HepG2 (cell line): ENCODE measurements around the gene EEPD1. TPM values are rescaled to one million over a fixed set of nuclear protein-coding genes. Genes with fewer than 3 reads are reported as not detected.
A peak's percentile ranks its signal among the peaks of the same experiment; 100 is the strongest.

Experiments used
- ATAC-seq: fragments of 200-7000 bp; cut with Tn5 transposase; 3 replicates; pipeline ENCODE4 v1.9.1; 2020; ENCODE audit warnings: mild to moderate bottlenecking, moderate library complexity
- BruUV-seq: library from RNA; stranded (reverse); fragments of 400-500 nt; replicated peaks from 2 replicates; lab custom pipeline; 2021; lab: Mats Ljungman, UMichigan
- CTCF ChIA-PET: fragments of 300-600 bp; formaldehyde crosslinking; extraction: SDS; loops from one replicate; lab custom pipeline; 2021; ENCODE audit warnings: low total read pairs, inconsistent platforms, low intra/inter-chr PET ratio; lab: Yijun Ruan, JAX
- POLR2A ChIA-PET: fragments of 350-600 bp; sonication (Branson Sonifier 250); formaldehyde crosslinking; loops from one replicate; lab custom pipeline; 2020; ENCODE audit warnings: antibody characterized with exemption, inconsistent platforms; lab: Yijun Ruan, JAX
- DNase-seq: peaks from one replicate; pipeline ENCODE4 v3.0.0-alpha.2; 2015; ENCODE audit warnings: low spot score
- FAIRE-seq: peaks from 3 replicates; lab custom pipeline; 2011; peaks lifted over from hg19 to GRCh38; lab: Jason Lieb, UNC
- H2AFZ ChIP-seq: one replicate; pipeline ENCODE4 v1.6.1; 2011; ENCODE audit warnings: low read length, inconsistent platforms
- H3K27ac ChIP-seq: fragments of 300-600 bp; 3 replicates; pipeline ENCODE4 v1.8.0; 2011; ENCODE audit warnings: mixed run types, mild to moderate bottlenecking, mixed read lengths, low read length, inconsistent platforms; ENCODE audit not compliant: insufficient read depth; ENCODE audit errors: extremely low read length
- H3K27me3 ChIP-seq, 2 experiments: fragments of 200-600 bp in 1 of 2; 2 replicates in 1 of 2; 3 replicates in 1 of 2; pipeline versions ENCODE4 v1.6.0 to v1.8.0; 2011; ENCODE audit warnings: low read length in 2 of 2, mild to moderate bottlenecking in 2 of 2, moderate library complexity in 2 of 2, inconsistent platforms in 1 of 2; ENCODE audit not compliant: insufficient read depth in 2 of 2, control insufficient read depth in 1 of 2
- H3K36me3 ChIP-seq, 2 experiments: fragments of 200-600 bp in 1 of 2; replicated peaks in 1 of 2; 2 replicates in 1 of 2; 3 replicates in 1 of 2; pipeline versions ENCODE4 v1.5.1 to v1.8.0; 2011; ENCODE audit warnings: low read length in 2 of 2, inconsistent platforms in 1 of 2; ENCODE audit not compliant: insufficient read depth in 2 of 2, control insufficient read depth in 1 of 2
- H3K4me1 ChIP-seq: 2 replicates; pipeline ENCODE4 v1.5.1; 2012; ENCODE audit warnings: low read length, inconsistent platforms; ENCODE audit not compliant: insufficient read depth
- H3K4me2 ChIP-seq: 2 replicates; pipeline ENCODE4 v1.6.0; 2011; ENCODE audit warnings: low read depth, low read length, inconsistent platforms
- H3K4me3 ChIP-seq, 3 experiments: fragments of 200-600 bp in 1 of 3; sonication (generic), shearing (Covaris generic) in 1 of 3; replicated peaks in 1 of 3; 2 replicates each; pipeline ENCODE4 v1.5.1; 2011 to 2016; ENCODE audit warnings: low read length in 3 of 3, inconsistent platforms in 2 of 3, low read depth in 2 of 3, mild to moderate bottlenecking in 2 of 3, control low read depth in 1 of 3, mixed read lengths in 1 of 3; ENCODE audit not compliant: insufficient read depth in 1 of 3
- H3K79me2 ChIP-seq: one replicate; pipeline ENCODE4 v1.6.1; 2011; ENCODE audit warnings: low read length, inconsistent platforms; ENCODE audit not compliant: insufficient read depth
- H3K9ac ChIP-seq: 2 replicates; pipeline ENCODE4 v1.6.0; 2011; ENCODE audit warnings: mild to moderate bottlenecking, low read depth, low read length, inconsistent platforms; ENCODE audit not compliant: insufficient read depth
- H3K9me3 ChIP-seq: 2 replicates; pipeline ENCODE4 v1.5.1; 2012; ENCODE audit warnings: mild to moderate bottlenecking, low read length
- H4K20me1 ChIP-seq: 2 replicates; pipeline ENCODE4 v1.6.0; 2011; ENCODE audit warnings: inconsistent platforms, mild to moderate bottlenecking, low read length, moderate library complexity; ENCODE audit not compliant: insufficient read depth
- IKZF5 ChIP-seq: IDR thresholded peaks from 2 replicates; pipeline ENCODE4 v1.6.1; 2018; ENCODE audit warnings: missing genetic modification reagents, mild to moderate bottlenecking, missing compliant biosample characterization
- SOX6 ChIP-seq, 2 experiments: fragments of 450-650 bp in 1 of 2; sonication (generic) in 1 of 2; formaldehyde crosslinking in 1 of 2; IDR thresholded peaks; 2 replicates each; pipeline versions ENCODE4 v1.4.0 to v1.6.1; 2017 to 2020; ENCODE audit warnings: antibody characterized with exemption in 1 of 2, mild to moderate bottlenecking in 1 of 2, missing genetic modification reagents in 1 of 2
- THRA ChIP-seq: sonication (generic); formaldehyde crosslinking; IDR thresholded peaks from 2 replicates; pipeline ENCODE4 v1.4.0; 2020; ENCODE audit warnings: missing genetic modification reagents, borderline replicate concordance
- TP53 ChIP-seq: sonication (generic); formaldehyde crosslinking; conservative IDR thresholded peaks from 2 replicates; pipeline ENCODE4 v1.4.0; 2020; ENCODE audit warnings: missing genetic modification reagents
- TRIM24 ChIP-seq: sonication (generic); formaldehyde crosslinking; IDR thresholded peaks from 2 replicates; pipeline ENCODE4 v1.8.0; 2022; ENCODE audit warnings: mild to moderate bottlenecking, missing genetic modification reagents
- ZBTB26 ChIP-seq: IDR thresholded peaks from 2 replicates; pipeline ENCODE4 v1.6.1; 2016; ENCODE audit warnings: missing compliant biosample characterization, missing genetic modification reagents, borderline replicate concordance
- ZNF136 ChIP-seq: sonication (generic); formaldehyde crosslinking; IDR thresholded peaks from 2 replicates; pipeline ENCODE4 v1.8.1; 2022; ENCODE audit warnings: low read depth, mild to moderate bottlenecking, moderate library complexity, missing genetic modification reagents
- ZNF501 ChIP-seq: sonication (generic); formaldehyde crosslinking; IDR thresholded peaks from 2 replicates; pipeline ENCODE4 v1.5.1; 2020; ENCODE audit warnings: mild to moderate bottlenecking, moderate library complexity, missing genetic modification reagents
- ZNF530 ChIP-seq: sonication (generic); formaldehyde crosslinking; IDR thresholded peaks from 2 replicates; pipeline ENCODE4 v1.5.0; 2020; ENCODE audit warnings: low read depth, mild to moderate bottlenecking, missing genetic modification reagents
- ZNF574 ChIP-seq: sonication (generic); formaldehyde crosslinking; IDR thresholded peaks from 2 replicates; pipeline ENCODE4 v1.4.0; 2020; ENCODE audit warnings: missing genetic modification reagents
- ZNF614 ChIP-seq: IDR thresholded peaks from 2 replicates; pipeline ENCODE4 v1.6.1; 2018; ENCODE audit warnings: missing biosample characterization, missing genetic modification reagents, inconsistent platforms, borderline replicate concordance
- ZNF775 ChIP-seq: sonication (generic); formaldehyde crosslinking; IDR thresholded peaks from 2 replicates; pipeline ENCODE4 v1.4.0; 2020; ENCODE audit warnings: missing genetic modification reagents, mild to moderate bottlenecking, moderate library complexity, borderline replicate concordance
- ZNF878 ChIP-seq: sonication (generic); formaldehyde crosslinking; IDR thresholded peaks from 2 replicates; pipeline ENCODE4 v1.8.1; 2023; ENCODE audit warnings: mild to moderate bottlenecking, missing genetic modification reagents, moderate library complexity
- WGBS: methylation state at CpG from one replicate; pipeline ENCODE4 v1.1.6; 2017; ENCODE audit warnings: low lambda C conversion rate; 5-methylcytosine and 5-hydroxymethylcytosine counted together
- in situ Hi-C: cut with HindIII; loops from 2 replicates; pipeline ENCODE4 v1.10.0; 2017; ENCODE audit warnings: low pct_unique_long_range_greater_than_20kb; ENCODE audit not compliant: extremely low pct_ligation_motif_present
- intact Hi-C: fragments of 100-400 bp; cut with micrococcal nuclease; formaldehyde crosslinking; loops from one replicate; pipeline ENCODE4 v1.10.0; 2022; ENCODE audit not compliant: unreplicated experiment
- polyA plus RNA-seq, 8 experiments: library from polyadenylated mRNA; depleted of rRNA in 3 of 8; stranded (reverse) in 7 of 8; unstranded in 1 of 8; fragments of >200 nt; fragmentation: Illumina TruSeq in 4 of 8; extraction: Trizol in 4 of 8; gene quantifications; 2 replicates each; pipeline versions ENCODE4 v1.2.1 to v1.2.3, GENCODE V29; 2011 to 2016; ENCODE audit warnings: low read depth in 4 of 8, missing spikeins in 1 of 8, mixed read lengths in 1 of 8; ENCODE audit not compliant: insufficient read depth in 1 of 8
- total RNA-seq, 5 experiments: library from RNA; depleted of rRNA; stranded (reverse); fragments of >200 nt; fragmentation: Illumina TruSeq; extraction: Trizol; gene quantifications; 2 replicates each; pipeline ENCODE4 v1.2.3, GENCODE V29; 2016; ENCODE audit warnings: low read depth in 1 of 5

EEPD1 gene
- total and polyA plus RNA-seq, 2 of the 13 experiments (the other 11 are each of a cell fraction or from before 2014, with no cell fraction given): 10.1 to 16.4 TPM

GRCh38 chr7:36154255-36155212, 1.5 kb downstream of the EEPD1 start (continued):
- TF ChIP-seq ZNF614: peak; percentile 13; the same call in 1 of the 2 replicates
- TF ChIP-seq IKZF5 (CRISPR knock-in tag): no peak
- TF ChIP-seq ZNF775 (CRISPR knock-in tag): no peak
- peak; percentile 26 for TF ChIP-seq ZNF501
- 0 out of 2 replicates have a peak, but pooled peaks have one; percentile 51 for TF ChIP-seq ZNF136
- no peak for TF ChIP-seq SOX6 (IDR thresholded peaks at IDR 0.05)
- no peak for TF ChIP-seq SOX6 (CRISPR knock-in tag; IDR thresholded peaks at IDR 0.05)
- TF ChIP-seq, all 625 proteins: peak for 66

GRCh38 chr7:36155811-36156361, 2.8 kb downstream of the EEPD1 start:
- Histone ChIP-seq H3K36me3 (peaks cover 2% of the 10 kb centered on the region in 2 experiments; a peak in 1 of 5 replicates), H3K4me1 (peaks cover 81% of the 10 kb centered on the region), H3K27me3 (no peaks in the 10 kb centered on the region), H4K20me1 (peaks cover 12% of the 10 kb centered on the region), H2AFZ (no peak overlapping the region), H3K4me3 (peak overlapping the region; percentile 82 to 91 (median 89)), H3K79me2 (peaks cover 74% of the 10 kb centered on the region), H3K27ac (peak overlapping the region; percentile 25), H3K9me3 (no peaks in the 10 kb centered on the region), H3K9ac (peak overlapping the region; percentile 84), H3K4me2 (peak overlapping the region; percentile 91)
- in situ Hi-C loops (loop anchor here (10.0 kb wide), 1 partner anchor 139 kb away; no protein-coding TSS in a partner anchor), intact Hi-C loops (loop anchor here (5.0 kb wide), 1 partner anchor 41 kb away; no protein-coding TSS in a partner anchor)
- CTCF ChIA-PET: no interaction called here
- no TSS peak for BruUV-seq
- no peak for FAIRE-seq
- WGBS: 27% methylated on average over 12 of the region's 12 CpGs
- POLR2A ChIA-PET: interaction anchor here (1.1 kb wide), 1 partner anchor 136 kb away, joined by 3 read pairs; no protein-coding TSS in a partner anchor
- no peak for DNase-seq
- ATAC-seq: no peak
- 0 out of 2 replicates have a peak, but pooled peaks have one; percentile 23 for TF ChIP-seq ZNF878 (CRISPR knock-in tag)
- no peak for TF ChIP-seq ZNF574 (CRISPR knock-in tag)
- TF ChIP-seq THRA (CRISPR knock-in tag): no peak
- no peak for TF ChIP-seq TP53 (CRISPR knock-in tag)
- TF ChIP-seq ZNF530 (CRISPR knock-in tag): no peak
- no peak for TF ChIP-seq TRIM24 (CRISPR knock-in tag)
- no peak for TF ChIP-seq ZBTB26 (CRISPR knock-in tag)
